ENCODE results near the gene HPS6. TPM values are rescaled to one million over a fixed set of nuclear protein-coding genes. Genes with fewer than 3 reads are reported as not detected.

HPS6 gene
- total RNA-seq, 2 experiments from 2014 or later, result 21.7 to 28.2 TPM

GRCh38 chr10:102085336-102085735 is 20.2 kb downstream of the HPS6 start:
- H2AFZ ChIP-seq (ENCODE audit: low read length), result no peak overlapping the region
- H3K79me2 ChIP-seq (ENCODE audit: insufficient read depth, low read depth, low read length), result no peaks in the 10 kb centered on the region
- H3K9me3 ChIP-seq (ENCODE audit: low read length), result no peaks in the 10 kb centered on the region
- TF ChIP-seq CTCF (conservative IDR thresholded peaks at IDR 0.05; ENCODE audit: low read length) (no peak), EZH2phosphoT487 (IDR thresholded peaks at IDR 0.05; ENCODE audit: borderline replicate concordance, low read depth, low read length) (no peak)
- no peak overlapping the region for H3K4me2 ChIP-seq (ENCODE audit: low read length)
- CTCF ChIA-PET (ENCODE audit: unreplicated experiment), result no interaction called here
- BruUV-seq (replicated peaks), result no TSS peak
- H3K9me2 ChIP-seq (ENCODE audit: insufficient read depth, low read length), result no peaks in the 10 kb centered on the region
- H3K4me3 ChIP-seq (ENCODE audit: low read depth, low read length, poor library complexity, severe bottlenecking), result no peak overlapping the region
- H4K20me1 ChIP-seq (ENCODE audit: insufficient read depth, low read length), result no peaks in the 10 kb centered on the region
- POLR2A ChIA-PET, result interaction anchor here (0.6 to 1.1 kb wide), 2 partner anchors 10 to 30 kb away, joined by 3 read pairs; no protein-coding TSS in a partner anchor
- intact Hi-C loops (cut with micrococcal nuclease; ENCODE audit: unreplicated experiment), result no loop called here
- H3K36me3 ChIP-seq (ENCODE audit: insufficient read depth, low read length), result no peaks in the 10 kb centered on the region
- peak; percentile 14 for DNase-seq (ENCODE audit: low spot score)
- no peak overlapping the region for H3K27ac ChIP-seq (ENCODE audit: low read depth, low read length, poor library complexity, severe bottlenecking)
- H3K4me1 ChIP-seq (ENCODE audit: insufficient read depth, low read length, poor library complexity, severe bottlenecking), result peaks cover 6% of the 10 kb centered on the region

- BruUV-seq (replicated peaks), result no TSS peak
- Histone ChIP-seq H3K9me2 (ENCODE audit: insufficient read depth, low read length) (no peaks in the 10 kb centered on the region), H3K27ac (ENCODE audit: low read depth, low read length, poor library complexity, severe bottlenecking) (no peak overlapping the region), H4K20me1 (ENCODE audit: insufficient read depth, low read length) (no peaks in the 10 kb centered on the region), H3K4me3 (ENCODE audit: low read depth, low read length, poor library complexity, severe bottlenecking) (no peak overlapping the region), H3K36me3 (ENCODE audit: insufficient read depth, low read length) (no peaks in the 10 kb centered on the region), H3K4me1 (ENCODE audit: insufficient read depth, low read length, poor library complexity, severe bottlenecking) (peaks cover 6% of the 10 kb centered on the region), H3K79me2 (ENCODE audit: insufficient read depth, low read depth, low read length) (no peaks in the 10 kb centered on the region), H2AFZ (ENCODE audit: low read length) (no peak overlapping the region), H3K4me2 (ENCODE audit: low read length) (no peak overlapping the region), H3K9me3 (ENCODE audit: low read length) (no peaks in the 10 kb centered on the region)
- CTCF ChIA-PET (ENCODE audit: unreplicated experiment), result no interaction called here
- no peak for DNase-seq (ENCODE audit: low spot score)
- TF ChIP-seq CTCF (conservative IDR thresholded peaks at IDR 0.05; ENCODE audit: low read length) (no peak), EZH2phosphoT487 (IDR thresholded peaks at IDR 0.05; ENCODE audit: borderline replicate concordance, low read depth, low read length) (no peak)
- POLR2A ChIA-PET, result no interaction called here
- intact Hi-C loops (cut with micrococcal nuclease; ENCODE audit: unreplicated experiment), result no loop called here
Measured at GRCh38 chr10:102086196-102086595, 21.0 kb downstream of the HPS6 start.

- H2AFZ ChIP-seq (ENCODE audit: low read length), result no peak overlapping the region
- no peak for DNase-seq (ENCODE audit: low spot score)
- POLR2A ChIA-PET, result no interaction called here
- no peak for TF ChIP-seq EZH2phosphoT487 (IDR thresholded peaks at IDR 0.05; ENCODE audit: borderline replicate concordance, low read depth, low read length)
- TF ChIP-seq CTCF (conservative IDR thresholded peaks at IDR 0.05; ENCODE audit: low read length), result no peak
- CTCF ChIA-PET (ENCODE audit: unreplicated experiment), result no interaction called here
- H3K36me3 ChIP-seq (ENCODE audit: insufficient read depth, low read length), result no peaks in the 10 kb centered on the region
- H3K27ac ChIP-seq (ENCODE audit: low read depth, low read length, poor library complexity, severe bottlenecking), result no peak overlapping the region
- intact Hi-C loops (cut with micrococcal nuclease; ENCODE audit: unreplicated experiment), result no loop called here
- no TSS peak for BruUV-seq (replicated peaks)
- no peaks in the 10 kb centered on the region for H3K9me3 ChIP-seq (ENCODE audit: low read length)
- H3K79me2 ChIP-seq (ENCODE audit: insufficient read depth, low read depth, low read length), result no peaks in the 10 kb centered on the region
- no peaks in the 10 kb centered on the region for H3K4me1 ChIP-seq (ENCODE audit: insufficient read depth, low read length, poor library complexity, severe bottlenecking)
- no peak overlapping the region for H3K4me3 ChIP-seq (ENCODE audit: low read depth, low read length, poor library complexity, severe bottlenecking)
- H3K4me2 ChIP-seq (ENCODE audit: low read length), result no peak overlapping the region
- H3K9me2 ChIP-seq (ENCODE audit: insufficient read depth, low read length), result no peaks in the 10 kb centered on the region
- no peaks in the 10 kb centered on the region for H4K20me1 ChIP-seq (ENCODE audit: insufficient read depth, low read length)
Measured at GRCh38 chr10:102090772-102091171, 25.6 kb downstream of the HPS6 start.
